Breast epithelium (tissue), 3 donors: Measurements from ENCODE around the gene NDFIP2.

Experiments
- CTCF ChIP-seq, 3 donors: fragments of 450-650 bp; IDR thresholded peaks; one replicate each; pipeline ENCODE4 v1.5.1; 2016 to 2017; ENCODE audit warnings: antibody characterized with exemption in 3 of 3, mild to moderate bottlenecking in 3 of 3, moderate library complexity in 3 of 3
- POLR2A ChIP-seq: fragments of 450-650 bp; IDR thresholded peaks from one replicate; pipeline ENCODE4 v1.6.1; 2016; ENCODE audit warnings: antibody characterized with exemption, mild to moderate bottlenecking, moderate library complexity
- POLR2AphosphoS5 ChIP-seq, 3 donors: sonication (generic); formaldehyde crosslinking; IDR thresholded peaks; one replicate each; pipeline ENCODE4 v1.6.1; 2017; ENCODE audit warnings: antibody characterized with exemption in 3 of 3

GRCh38 chr13:79593641-79594275 lies 112.8 kb downstream of the NDFIP2 start:
- no peak for TF ChIP-seq CTCF (IDR thresholded peaks at IDR 0.05)
- TF ChIP-seq POLR2A, result no peak
- no peak for TF ChIP-seq POLR2AphosphoS5 (IDR thresholded peaks at IDR 0.05)
